ENCODE measurements around the gene NKD2.
"Not testable (repeated sequence)": the region's sequence is repeated elsewhere in the genome, so short reads cannot be mapped to it uniquely, and the experiment has no call there.

NKD2 gene

GRCh38 chr5:979100-979817 is 29.3 kb upstream of the NKD2 start:
- no peak for DNase-seq

- no peak for DNase-seq
Measured at GRCh38 chr5:980001-980588, 28.5 kb upstream of the NKD2 start.

- DNase-seq = no peak
Measured at GRCh38 chr5:980966-981365, 27.6 kb upstream of the NKD2 start.

- no peak for DNase-seq
Measured at GRCh38 chr5:981456-981855, 27.1 kb upstream of the NKD2 start.

- no peak for DNase-seq
Measured at GRCh38 chr5:982377-983237, 26.0 kb upstream of the NKD2 start.

GRCh38 chr5:983238-983524 is 25.4 kb upstream of the NKD2 start:
- DNase-seq = no peak

GRCh38 chr5:983568-983967 is 25.0 kb upstream of the NKD2 start:
- no peak for DNase-seq

- no peak for DNase-seq
Measured at GRCh38 chr5:984774-985173, 23.8 kb upstream of the NKD2 start.

- DNase-seq = no peak
Measured at GRCh38 chr5:987761-988160, 20.8 kb upstream of the NKD2 start.

- DNase-seq = no peak
Measured at GRCh38 chr5:988322-988721, 20.3 kb upstream of the NKD2 start.

- no peak for DNase-seq
Measured at GRCh38 chr5:989961-990530, 18.6 kb upstream of the NKD2 start.

GRCh38 chr5:991472-992267 is 16.9 kb upstream of the NKD2 start:
- DNase-seq = no peak

GRCh38 chr5:994272-994607 is 14.4 kb upstream of the NKD2 start:
- no peak for DNase-seq

GRCh38 chr5:994821-995220 is 13.8 kb upstream of the NKD2 start:
- no peak for DNase-seq

- DNase-seq = no peak
Measured at GRCh38 chr5:995318-995717, 13.3 kb upstream of the NKD2 start.

GRCh38 chr5:997001-997474 is 11.6 kb upstream of the NKD2 start:
- no peak for DNase-seq

- DNase-seq = no peak
Measured at GRCh38 chr5:997711-998110, 10.9 kb upstream of the NKD2 start.

- no peak for DNase-seq
Measured at GRCh38 chr5:998246-999031, 10.2 kb upstream of the NKD2 start.

- no peak for DNase-seq
Measured at GRCh38 chr5:999032-999501, 9.5 kb upstream of the NKD2 start.

GRCh38 chr5:999724-1000123 is 8.9 kb upstream of the NKD2 start:
- DNase-seq = no peak

GRCh38 chr5:1000329-1000728 is 8.3 kb upstream of the NKD2 start:
- DNase-seq = no peak

- not testable (repeated sequence) for DNase-seq
Measured at GRCh38 chr5:1000831-1001230, 7.8 kb upstream of the NKD2 start.

Measured in activated CD4-positive, alpha-beta T cell treated with anti-CD3 and anti-CD28 coated beads, Interleukin-2, Interleukin-6, amounts not matched to agents 100 ng/mL and 50 ng/mL, durations not matched to agents 16 hours and 8 hours (primary cell).